Measurements from ENCODE around the gene LAMTOR2.

- no peak for TF ChIP-seq EZH2phosphoT487 (IDR thresholded peaks at IDR 0.05)
- no peak for TF ChIP-seq CTCF (IDR thresholded peaks at IDR 0.05)
Measured at GRCh38 chr1:156102633-156103511, 48.3 kb downstream of the LAMTOR2 start.

Data from neural progenitor cell (in vitro differentiated cells).